ENCODE measurements around the gene METTL8.

METTL8 gene

GRCh38 chr2:171451074-171451473, 17.3 kb upstream of the METTL8 start:
- no peak for TF ChIP-seq CTCF (IDR thresholded peaks at IDR 0.05; ENCODE audit: insufficient read depth, low read length, missing control alignments)
- H3K4me3 ChIP-seq (ENCODE audit: low read depth, low read length) = no peak overlapping the region
- CTCF ChIA-PET = interaction anchor here (0.6 kb wide), 1 partner anchor 80 kb away, joined by 3 read pairs; no protein-coding TSS in a partner anchor
- POLR2A ChIA-PET = no interaction called here
- DNase-seq (ENCODE audit: low read depth, low spot score) = no peak

GRCh38 chr2:171447675-171448074, 13.9 kb upstream of the METTL8 start:
- ChIA-PET POLR2A (no interaction called here), CTCF (interaction anchor here (1.0 to 1.3 kb wide), 2 partner anchors 9 to 473 kb away, joined by 3 read pairs; no protein-coding TSS in a partner anchor)
- no peak for DNase-seq (ENCODE audit: low read depth, low spot score)
- H3K4me3 ChIP-seq (ENCODE audit: low read depth, low read length) = no peak overlapping the region
- TF ChIP-seq CTCF (IDR thresholded peaks at IDR 0.05; ENCODE audit: insufficient read depth, low read length, missing control alignments) = no peak

- DNase-seq (ENCODE audit: low read depth, low spot score) = no peak
- no peak for TF ChIP-seq CTCF (IDR thresholded peaks at IDR 0.05; ENCODE audit: insufficient read depth, low read length, missing control alignments)
- ChIA-PET CTCF (no interaction called here), POLR2A (no interaction called here)
- H3K4me3 ChIP-seq (ENCODE audit: low read depth, low read length) = no peak overlapping the region
These were observed 7.7 kb upstream of the METTL8 start for GRCh38 chr2:171441470-171441869.

GRCh38 chr2:171436307-171436706, 2.5 kb upstream of the METTL8 start:
- CTCF ChIA-PET = interaction anchor here (1.0 to 2.1 kb wide), 2 partner anchors 20 to 349 kb away, joined by 3 to 6 read pairs; no protein-coding TSS in a partner anchor
- POLR2A ChIA-PET = no interaction called here
- no peak for TF ChIP-seq CTCF (IDR thresholded peaks at IDR 0.05; ENCODE audit: insufficient read depth, low read length, missing control alignments)
- DNase-seq (ENCODE audit: low read depth, low spot score) = peak; percentile 72
- no peak overlapping the region for H3K4me3 ChIP-seq (ENCODE audit: low read depth, low read length)

- POLR2A ChIA-PET = interaction anchor here (0.6 to 1.5 kb wide), 3 partner anchors 18 to 542 kb away, joined by 3 to 4 read pairs (median 3); partner anchors contain the start of gene CYBRD1
- peak within 1 kb of the TSS; percentile 84 for H3K4me3 ChIP-seq (ENCODE audit: low read depth, low read length)
- no peak for TF ChIP-seq CTCF (IDR thresholded peaks at IDR 0.05; ENCODE audit: insufficient read depth, low read length, missing control alignments)
- CTCF ChIA-PET = interaction anchor here (0.6 to 1.5 kb wide), 4 partner anchors 16 to 462 kb away, joined by 3 to 4 read pairs (median 4); no protein-coding TSS in a partner anchor
- peak; percentile 59 for DNase-seq (ENCODE audit: low read depth, low spot score)
These were observed 511 bp upstream of the METTL8 start, which contains the start of gene DCAF17 for GRCh38 chr2:171434013-171434989. Gene DCAF17, plus strand, starts transcription at chr2:171434226. Its CDS starts 352 bp downstream, at chr2:171434578.
